HG03095 (cell line): ENCODE measurements around the gene SLC39A6.
"Not testable (repeated sequence)": the region's sequence is repeated elsewhere in the genome, so short reads cannot be mapped to it uniquely, and the experiment has no call there.

ENCODE experiments used
- ATAC-seq: cut with Tn5 transposase; IDR thresholded peaks from one replicate; pipeline ENCODE4 v1.9.1; 2021; ENCODE audit warnings: moderate library complexity; ENCODE audit not compliant: unreplicated experiment

SLC39A6 gene

GRCh38 chr18:36129300-36130038, at the start of gene SLC39A6, which contains the start of gene ELP2:
SLC39A6 (minus strand) TSS chr18:36129340; CDS start chr18:36127007, 2,333 bp downstream.
ELP2 (plus strand) TSS chr18:36129899; CDS start chr18:36129934, 35 bp downstream.
- ATAC-seq, result peak; percentile 91

GRCh38 chr18:36177913-36178312, 48.8 kb upstream of the SLC39A6 start:
- ATAC-seq, result no peak

GRCh38 chr18:36176711-36177110, 47.6 kb upstream of the SLC39A6 start:
- no peak for ATAC-seq

GRCh38 chr18:36176177-36176584, 47.0 kb upstream of the SLC39A6 start:
- no peak for ATAC-seq

GRCh38 chr18:36175481-36175880, 46.3 kb upstream of the SLC39A6 start:
- ATAC-seq, result no peak

- no peak for ATAC-seq
Measured at GRCh38 chr18:36169938-36170337, 40.8 kb upstream of the SLC39A6 start.

- ATAC-seq, result not testable (repeated sequence)
Measured at GRCh38 chr18:36168296-36168695, 39.2 kb upstream of the SLC39A6 start.

- no peak for ATAC-seq
Measured at GRCh38 chr18:36167692-36168218, 38.6 kb upstream of the SLC39A6 start.

- ATAC-seq, result no peak
Measured at GRCh38 chr18:36162981-36163380, 33.8 kb upstream of the SLC39A6 start.

- ATAC-seq, result no peak
Measured at GRCh38 chr18:36160959-36161371, 31.8 kb upstream of the SLC39A6 start.

- ATAC-seq, result no peak
Measured at GRCh38 chr18:36158266-36158867, 29.2 kb upstream of the SLC39A6 start.

- no peak for ATAC-seq
Measured at GRCh38 chr18:36157441-36157840, 28.3 kb upstream of the SLC39A6 start.

GRCh38 chr18:36155851-36156757, 27.0 kb upstream of the SLC39A6 start:
- ATAC-seq, result no peak

GRCh38 chr18:36153771-36154170, 24.6 kb upstream of the SLC39A6 start:
- no peak for ATAC-seq

GRCh38 chr18:36153203-36153602, 24.1 kb upstream of the SLC39A6 start:
- ATAC-seq, result no peak

- ATAC-seq, result no peak
Measured at GRCh38 chr18:36152781-36153180, 23.6 kb upstream of the SLC39A6 start.

GRCh38 chr18:36149514-36150289, 20.6 kb upstream of the SLC39A6 start:
- ATAC-seq, result peak; percentile 91

GRCh38 chr18:36143391-36143790, 14.3 kb upstream of the SLC39A6 start:
- no peak for ATAC-seq

- ATAC-seq, result no peak
Measured at GRCh38 chr18:36142751-36143150, 13.6 kb upstream of the SLC39A6 start.

GRCh38 chr18:36141576-36141975, 12.4 kb upstream of the SLC39A6 start:
- no peak for ATAC-seq
